GM13977 (cell line): ENCODE measurements around the gene CACNA2D3.

Source experiments
- DNase-seq: peaks from one replicate; pipeline ENCODE4 v3.0.0; 2012; ENCODE audit warnings: low spot score
- in situ Hi-C: fragments of 300-500 bp; cut with MboI; formaldehyde crosslinking; loops from one replicate; pipeline ENCODE4 v1.12.0; 2022; ENCODE audit warnings: low sequenced_read_pairs, low pct_unique_long_range_greater_than_20kb, mixed read lengths, inconsistent platforms; ENCODE audit not compliant: unreplicated experiment
- TF ChIP-seq, protein P1 (sequence below): IDR thresholded peaks from 2 replicates; pipeline ENCODE4 v1.5.1; 2012; ENCODE audit warnings: mild to moderate bottlenecking, control low read depth; ENCODE audit not compliant: insufficient read depth; ENCODE audit errors: extremely low read depth, missing control alignments

Gene CACNA2D3

DNA sequence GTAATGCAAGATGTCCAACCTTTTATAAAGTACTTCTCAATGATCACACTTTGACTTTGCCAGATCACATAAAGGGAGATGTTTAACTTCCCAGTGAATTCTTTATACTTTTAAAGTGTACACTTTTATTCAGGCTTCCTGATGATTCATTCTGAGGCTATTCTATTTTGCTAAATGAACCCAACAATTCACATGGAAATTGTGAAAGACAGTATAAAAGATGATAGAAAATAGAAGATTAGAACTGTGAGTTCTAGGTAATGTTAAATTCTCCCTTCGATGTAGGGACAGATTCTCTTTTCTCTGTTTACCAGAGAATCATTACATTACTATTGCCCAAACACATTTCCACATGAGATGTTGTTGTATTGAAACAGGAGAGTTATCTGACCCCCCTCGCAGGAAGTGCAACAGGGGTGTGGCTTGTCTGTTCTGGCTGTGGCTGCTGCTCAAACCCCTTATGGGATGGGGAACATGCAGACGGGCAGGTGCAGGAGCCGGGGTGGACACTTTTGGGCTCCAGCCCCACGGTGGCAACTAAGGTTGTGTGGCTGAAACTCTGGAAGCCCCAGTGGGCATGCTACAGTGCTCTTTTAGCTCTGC, 936.8 kb downstream of the CACNA2D3 start:
- DNase-seq: no peak
- in situ Hi-C loops: no loop called here

DNA sequence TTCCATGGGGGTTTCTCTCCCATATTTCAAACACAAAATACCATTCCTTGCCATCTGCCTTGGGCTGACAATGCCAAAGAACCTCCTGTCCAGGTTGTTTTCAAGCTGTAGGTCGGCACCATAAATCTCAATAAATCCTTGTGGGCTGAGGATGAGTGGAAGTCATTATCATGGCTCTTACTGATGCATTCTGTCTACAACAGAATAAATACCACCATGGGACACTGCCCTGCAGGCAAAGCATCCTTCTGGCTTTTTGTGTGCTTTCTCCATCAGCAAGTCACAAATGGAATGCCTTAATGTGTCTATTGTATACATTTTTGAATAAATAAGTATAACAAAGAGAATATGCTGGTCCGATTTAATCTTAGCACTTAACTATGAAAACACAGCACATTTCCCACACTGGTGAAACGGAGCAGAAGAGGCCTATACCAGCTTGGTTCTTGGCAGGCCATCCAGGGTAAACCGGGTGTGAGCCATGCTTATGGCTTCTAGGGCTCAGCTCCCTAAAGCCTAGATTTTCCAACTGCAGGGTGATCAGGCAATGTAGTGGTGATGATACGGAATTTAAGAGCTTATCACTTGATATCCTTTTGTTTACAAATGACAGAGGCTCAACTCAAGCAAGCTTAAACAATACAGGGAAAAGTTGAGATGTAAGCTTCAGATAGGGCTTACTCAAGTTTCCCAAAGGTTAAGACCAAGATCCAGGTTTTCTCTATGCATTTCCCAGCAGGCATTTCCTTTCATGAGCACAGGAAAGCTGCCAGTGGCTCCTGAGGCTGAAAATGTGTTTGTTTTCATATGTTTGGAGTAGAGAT, 938.8 kb downstream of the CACNA2D3 start:
- TF ChIP-seq, protein P1, sequence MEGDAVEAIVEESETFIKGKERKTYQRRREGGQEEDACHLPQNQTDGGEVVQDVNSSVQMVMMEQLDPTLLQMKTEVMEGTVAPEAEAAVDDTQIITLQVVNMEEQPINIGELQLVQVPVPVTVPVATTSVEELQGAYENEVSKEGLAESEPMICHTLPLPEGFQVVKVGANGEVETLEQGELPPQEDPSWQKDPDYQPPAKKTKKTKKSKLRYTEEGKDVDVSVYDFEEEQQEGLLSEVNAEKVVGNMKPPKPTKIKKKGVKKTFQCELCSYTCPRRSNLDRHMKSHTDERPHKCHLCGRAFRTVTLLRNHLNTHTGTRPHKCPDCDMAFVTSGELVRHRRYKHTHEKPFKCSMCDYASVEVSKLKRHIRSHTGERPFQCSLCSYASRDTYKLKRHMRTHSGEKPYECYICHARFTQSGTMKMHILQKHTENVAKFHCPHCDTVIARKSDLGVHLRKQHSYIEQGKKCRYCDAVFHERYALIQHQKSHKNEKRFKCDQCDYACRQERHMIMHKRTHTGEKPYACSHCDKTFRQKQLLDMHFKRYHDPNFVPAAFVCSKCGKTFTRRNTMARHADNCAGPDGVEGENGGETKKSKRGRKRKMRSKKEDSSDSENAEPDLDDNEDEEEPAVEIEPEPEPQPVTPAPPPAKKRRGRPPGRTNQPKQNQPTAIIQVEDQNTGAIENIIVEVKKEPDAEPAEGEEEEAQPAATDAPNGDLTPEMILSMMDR: no peak
- no peak for DNase-seq
- in situ Hi-C loops: no loop called here

More for the DNA sequence above, 936.8 kb downstream of the CACNA2D3 start:
- TF ChIP-seq, protein P1: no peak

DNA sequence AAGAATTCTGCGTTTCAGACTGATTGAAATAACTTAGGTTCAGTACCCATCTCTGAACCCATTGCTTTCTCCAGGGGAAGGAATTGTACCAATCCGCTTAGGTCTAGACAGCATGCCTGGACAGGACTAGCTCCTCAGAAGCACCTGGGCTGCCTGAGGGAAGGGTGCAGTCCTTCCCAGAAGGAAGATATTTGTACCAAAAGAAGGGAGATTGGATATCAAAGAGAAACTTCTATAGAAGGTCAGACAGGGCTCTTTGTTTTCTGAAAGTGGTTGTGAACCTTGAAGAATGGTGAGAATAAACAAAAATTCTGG, 939.3 kb downstream of the CACNA2D3 start:
- in situ Hi-C loops: no loop called here
- TF ChIP-seq, protein P1: no peak
- no peak for DNase-seq

DNA sequence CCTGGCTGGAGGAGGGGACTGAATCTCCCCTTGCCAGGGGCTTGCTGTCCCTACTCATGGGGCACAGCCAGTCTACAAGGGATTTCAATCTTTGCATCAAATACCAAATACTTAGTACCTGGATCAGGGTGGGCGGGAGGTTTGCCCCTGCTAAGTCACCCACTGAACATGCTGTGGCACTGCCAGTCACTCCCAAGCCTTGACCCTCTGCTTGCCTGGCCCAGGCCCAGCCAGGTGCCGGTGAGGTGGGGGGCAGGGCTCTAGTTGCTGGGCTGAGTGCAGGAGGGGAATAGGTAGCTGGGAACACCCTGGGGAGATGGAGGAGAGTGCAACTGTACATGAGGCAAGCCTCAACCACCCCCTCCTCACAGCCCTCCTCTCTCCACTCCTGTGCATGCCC, 941.8 kb downstream of the CACNA2D3 start:
- in situ Hi-C loops: no loop called here
- TF ChIP-seq, protein P1: no peak
- DNase-seq: no peak

DNA sequence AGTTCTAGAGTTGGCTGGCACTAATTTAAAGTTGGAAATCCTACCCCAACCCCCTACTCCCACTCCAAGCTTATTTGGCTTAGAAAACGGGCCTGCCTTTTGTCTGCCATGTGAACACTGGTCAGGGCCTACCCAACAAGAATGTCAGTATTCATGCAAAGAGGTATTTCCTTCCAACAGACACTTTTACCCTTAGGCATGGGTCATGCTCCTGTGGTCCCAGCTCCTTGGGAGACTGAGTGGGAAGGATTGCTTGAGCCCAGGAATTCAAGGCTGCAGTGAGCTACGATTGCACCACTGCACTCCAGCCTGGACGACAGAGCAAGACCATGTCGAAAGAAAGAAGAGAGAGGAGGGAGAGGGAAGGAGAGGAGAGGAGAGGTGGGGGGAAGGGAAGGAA, 943.0 kb downstream of the CACNA2D3 start:
- in situ Hi-C loops: no loop called here
- DNase-seq: no peak

DNA sequence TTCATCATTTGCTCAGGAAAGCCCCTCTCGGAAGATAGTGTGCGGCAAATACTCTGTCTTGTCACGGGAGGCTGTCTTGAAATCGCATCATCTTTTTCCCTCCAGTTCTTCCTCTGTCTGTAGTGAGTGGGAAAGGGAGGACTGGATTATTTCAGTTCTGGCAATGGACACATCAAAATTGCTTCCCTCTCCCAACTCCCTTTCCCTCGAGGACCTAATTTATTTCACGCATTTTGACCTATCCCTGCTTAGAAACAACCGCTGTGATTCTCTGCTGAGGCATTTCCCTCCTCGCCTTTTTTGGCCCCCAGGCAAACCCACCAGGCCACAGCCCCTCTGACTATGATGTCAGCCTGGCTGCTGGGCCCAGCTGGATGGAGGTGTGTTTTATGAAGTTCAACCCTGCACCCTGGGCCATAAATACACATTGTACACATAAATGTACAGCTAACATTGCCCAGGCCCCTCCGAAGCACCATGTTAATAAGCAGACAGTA, 944.2 kb downstream of the CACNA2D3 start:
- TF ChIP-seq, protein P1: no peak
- in situ Hi-C loops: no loop called here
- no peak for DNase-seq

More for the DNA sequence above, 943.0 kb downstream of the CACNA2D3 start:
- TF ChIP-seq, protein P1: no peak
